Embryonic facial prominence (tissue), 1 donor: ENCODE results near the gene HECTD4.

Source experiments
- DNase-seq: peaks from one replicate; pipeline ENCODE4 v3.0.0-alpha.2; 2016; ENCODE audit errors: extremely low spot score

Gene HECTD4

GRCh38 chr12:112214064-112214463, 168.2 kb downstream of the HECTD4 start:
- no peak for DNase-seq

- DNase-seq = no peak
Measured at GRCh38 chr12:112208301-112208910, 173.8 kb downstream of the HECTD4 start.

GRCh38 chr12:112207397-112207924, 174.8 kb downstream of the HECTD4 start:
- DNase-seq = no peak

- no peak for DNase-seq
Measured at GRCh38 chr12:112206944-112207343, 175.3 kb downstream of the HECTD4 start.

GRCh38 chr12:112199136-112199535, 183.1 kb downstream of the HECTD4 start:
- no peak for DNase-seq

- peak; percentile 7 for DNase-seq
Measured at GRCh38 chr12:112198120-112198733, 184.0 kb downstream of the HECTD4 start.

- no peak for DNase-seq
Measured at GRCh38 chr12:112196196-112196875, 185.9 kb downstream of the HECTD4 start.

GRCh38 chr12:112194601-112195247, 187.5 kb downstream of the HECTD4 start:
- DNase-seq = no peak

GRCh38 chr12:112192475-112192874, 189.8 kb downstream of the HECTD4 start:
- DNase-seq = no peak

- DNase-seq = no peak
Measured at GRCh38 chr12:112191840-112192321, 190.3 kb downstream of the HECTD4 start.

- no peak for DNase-seq
Measured at GRCh38 chr12:112191201-112191600, 191.0 kb downstream of the HECTD4 start.

- DNase-seq = no peak
Measured at GRCh38 chr12:112190231-112191025, 191.8 kb downstream of the HECTD4 start.

- DNase-seq = no peak
Measured at GRCh38 chr12:112188130-112188830, 194.0 kb downstream of the HECTD4 start.

- DNase-seq = no peak
Measured at GRCh38 chr12:112185093-112185923, 196.9 kb downstream of the HECTD4 start.

- DNase-seq = no peak
Measured at GRCh38 chr12:112184056-112184887, 198.0 kb downstream of the HECTD4 start.

- no peak for DNase-seq
Measured at GRCh38 chr12:112183141-112184021, 198.8 kb downstream of the HECTD4 start.

- DNase-seq = no peak
Measured at GRCh38 chr12:112182499-112182898, 199.7 kb downstream of the HECTD4 start.

GRCh38 chr12:112180422-112180821, 201.8 kb downstream of the HECTD4 start:
- DNase-seq = no peak
